ENCODE data around the gene PKHD1. TPM values are rescaled to one million over a fixed set of nuclear protein-coding genes. Genes with fewer than 3 reads are reported as not detected.

The PKHD1 gene
- total RNA-seq, 2 donors from 2014 or later = 0.14 TPM; not detected in 1

DNA sequence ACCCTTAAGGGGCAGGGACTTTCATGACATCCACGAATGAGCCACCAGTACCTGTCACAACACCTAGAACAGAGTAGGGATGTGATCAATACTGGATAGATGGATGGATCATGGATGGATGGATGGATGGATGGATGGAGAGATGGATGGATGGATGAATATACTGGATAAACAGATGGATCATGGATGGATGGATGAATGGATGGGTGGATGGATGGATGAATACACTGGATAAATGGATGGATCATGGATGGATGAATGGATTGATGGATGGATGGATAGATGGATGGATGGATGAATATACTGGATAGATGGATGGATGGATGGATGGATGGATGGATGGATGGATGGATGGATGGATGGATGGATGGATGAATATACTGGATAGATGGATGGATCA lies 73.0 kb downstream of the PKHD1 start:
- Histone ChIP-seq H3K9me3 (no peaks in the 10 kb centered on the region), H3K36me3 (no peaks in the 10 kb centered on the region), H3K4me1 (ENCODE audit: control insufficient read depth in 1 of 2, low read depth in 2 of 2) (peaks cover 4 to 14% of the 10 kb centered on the region in 2 donors), H3K4me3 (no peak overlapping the region), H3K27ac (no peak overlapping the region), H3K27me3 (replicated peaks; ENCODE audit: insufficient read depth) (no peaks in the 10 kb centered on the region)
- TF ChIP-seq, protein P1, sequence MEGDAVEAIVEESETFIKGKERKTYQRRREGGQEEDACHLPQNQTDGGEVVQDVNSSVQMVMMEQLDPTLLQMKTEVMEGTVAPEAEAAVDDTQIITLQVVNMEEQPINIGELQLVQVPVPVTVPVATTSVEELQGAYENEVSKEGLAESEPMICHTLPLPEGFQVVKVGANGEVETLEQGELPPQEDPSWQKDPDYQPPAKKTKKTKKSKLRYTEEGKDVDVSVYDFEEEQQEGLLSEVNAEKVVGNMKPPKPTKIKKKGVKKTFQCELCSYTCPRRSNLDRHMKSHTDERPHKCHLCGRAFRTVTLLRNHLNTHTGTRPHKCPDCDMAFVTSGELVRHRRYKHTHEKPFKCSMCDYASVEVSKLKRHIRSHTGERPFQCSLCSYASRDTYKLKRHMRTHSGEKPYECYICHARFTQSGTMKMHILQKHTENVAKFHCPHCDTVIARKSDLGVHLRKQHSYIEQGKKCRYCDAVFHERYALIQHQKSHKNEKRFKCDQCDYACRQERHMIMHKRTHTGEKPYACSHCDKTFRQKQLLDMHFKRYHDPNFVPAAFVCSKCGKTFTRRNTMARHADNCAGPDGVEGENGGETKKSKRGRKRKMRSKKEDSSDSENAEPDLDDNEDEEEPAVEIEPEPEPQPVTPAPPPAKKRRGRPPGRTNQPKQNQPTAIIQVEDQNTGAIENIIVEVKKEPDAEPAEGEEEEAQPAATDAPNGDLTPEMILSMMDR (IDR thresholded peaks at IDR 0.05) = no peak
- ATAC-seq (ENCODE audit: insufficient number of reproducible peaks, low FRiP score, low read depth) (no peak), DNase-seq (ENCODE audit: low spot score) (no peak)

- TF ChIP-seq, protein P1 (IDR thresholded peaks at IDR 0.05) = no peak
- Histone ChIP-seq H3K4me1 (ENCODE audit: control insufficient read depth in 1 of 2, low read depth in 2 of 2) (peaks cover 4 to 14% of the 10 kb centered on the region in 2 donors), H3K36me3 (no peaks in the 10 kb centered on the region), H3K9me3 (no peaks in the 10 kb centered on the region), H3K4me3 (no peak overlapping the region), H3K27ac (no peak overlapping the region), H3K27me3 (replicated peaks; ENCODE audit: insufficient read depth) (no peaks in the 10 kb centered on the region)
- DNase-seq (ENCODE audit: low spot score) = no peak
- no peak for ATAC-seq (ENCODE audit: insufficient number of reproducible peaks, low FRiP score, low read depth)
Observed at GRCh38 chr6:52013035-52013434, 74.4 kb downstream of the PKHD1 start.

DNA sequence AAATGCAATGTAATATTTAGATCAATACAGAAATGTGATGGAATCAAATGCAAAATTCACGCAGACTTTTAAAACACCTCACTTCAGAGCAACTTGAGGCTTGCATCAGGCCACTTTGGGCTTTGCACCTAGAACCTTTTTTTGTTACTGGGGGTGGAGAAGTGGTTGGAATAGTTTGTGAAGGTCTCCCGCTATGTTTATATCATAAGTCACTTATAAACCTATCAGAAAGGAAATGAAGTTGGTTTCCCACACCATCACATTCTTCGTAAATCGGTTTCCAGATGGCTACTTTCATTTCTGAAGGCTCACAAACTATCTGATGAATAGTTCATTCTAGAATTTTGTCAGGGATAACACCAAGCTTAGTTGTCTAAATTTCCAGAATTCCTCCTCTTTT lies 74.8 kb downstream of the PKHD1 start:
- H3K27ac ChIP-seq = no peak overlapping the region
- TF ChIP-seq, protein P1 (IDR thresholded peaks at IDR 0.05) = no peak
- peaks cover 4 to 14% of the 10 kb centered on the region in 2 donors for H3K4me1 ChIP-seq (ENCODE audit: control insufficient read depth in 1 of 2, low read depth in 2 of 2)
- H3K9me3 ChIP-seq = no peaks in the 10 kb centered on the region
- DNase-seq (ENCODE audit: low spot score) (no peak), ATAC-seq (ENCODE audit: insufficient number of reproducible peaks, low FRiP score, low read depth) (no peak)
- H3K4me3 ChIP-seq = no peak overlapping the region
- no peaks in the 10 kb centered on the region for H3K27me3 ChIP-seq (replicated peaks; ENCODE audit: insufficient read depth)
- no peaks in the 10 kb centered on the region for H3K36me3 ChIP-seq

DNA sequence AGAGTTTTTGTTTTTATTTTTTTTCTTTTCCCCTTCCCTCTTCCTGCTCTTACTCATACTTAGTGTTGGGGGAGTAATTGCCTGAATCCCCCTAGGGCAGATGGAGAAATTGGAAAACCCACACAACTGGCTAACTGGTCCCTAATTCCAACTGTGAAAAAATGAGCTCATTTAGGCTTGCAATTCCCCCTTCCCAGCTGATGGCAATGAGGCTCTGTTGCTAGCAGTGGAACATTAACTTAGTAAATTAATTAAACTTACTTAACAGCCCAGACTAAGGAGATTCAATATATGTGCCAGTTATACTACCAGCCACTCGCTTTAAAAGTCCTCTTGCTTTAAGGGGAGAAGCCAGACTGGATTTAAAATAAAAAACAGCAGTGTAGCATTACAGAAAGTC lies 76.6 kb downstream of the PKHD1 start:
- TF ChIP-seq, protein P1 (IDR thresholded peaks at IDR 0.05) = no peak
- no peaks in the 10 kb centered on the region for H3K36me3 ChIP-seq
- ATAC-seq (ENCODE audit: insufficient number of reproducible peaks, low FRiP score, low read depth) (no peak), DNase-seq (ENCODE audit: low spot score) (no peak)
- peaks cover 4 to 14% of the 10 kb centered on the region in 2 donors for H3K4me1 ChIP-seq (ENCODE audit: control insufficient read depth in 1 of 2, low read depth in 2 of 2)
- H3K9me3 ChIP-seq = no peaks in the 10 kb centered on the region
- no peaks in the 10 kb centered on the region for H3K27me3 ChIP-seq (replicated peaks; ENCODE audit: insufficient read depth)
- H3K27ac ChIP-seq = no peak overlapping the region
- no peak overlapping the region for H3K4me3 ChIP-seq

GRCh38 chr6:52010145-52010544 lies 77.3 kb downstream of the PKHD1 start:
- peaks cover 4 to 14% of the 10 kb centered on the region in 2 donors for H3K4me1 ChIP-seq (ENCODE audit: control insufficient read depth in 1 of 2, low read depth in 2 of 2)
- no peaks in the 10 kb centered on the region for H3K36me3 ChIP-seq
- ATAC-seq (ENCODE audit: insufficient number of reproducible peaks, low FRiP score, low read depth) (no peak), DNase-seq (ENCODE audit: low spot score) (no peak)
- no peaks in the 10 kb centered on the region for H3K9me3 ChIP-seq
- no peak overlapping the region for H3K27ac ChIP-seq
- no peaks in the 10 kb centered on the region for H3K27me3 ChIP-seq (replicated peaks; ENCODE audit: insufficient read depth)
- TF ChIP-seq, protein P1 (IDR thresholded peaks at IDR 0.05) = no peak
- H3K4me3 ChIP-seq = no peak overlapping the region

Data from thoracic aorta (tissue), 2 donors.